ENCODE results near the gene FBXO31. TPM values are rescaled to one million over a fixed set of nuclear protein-coding genes. Genes with fewer than 3 reads are reported as not detected.

FBXO31 gene
- total and polyA plus RNA-seq, 9 of the 15 experiments (the other 6 are each of a cell fraction or from before 2014, with no cell fraction given): 0.18 to 33.3 (median 10.9) TPM

DNA sequence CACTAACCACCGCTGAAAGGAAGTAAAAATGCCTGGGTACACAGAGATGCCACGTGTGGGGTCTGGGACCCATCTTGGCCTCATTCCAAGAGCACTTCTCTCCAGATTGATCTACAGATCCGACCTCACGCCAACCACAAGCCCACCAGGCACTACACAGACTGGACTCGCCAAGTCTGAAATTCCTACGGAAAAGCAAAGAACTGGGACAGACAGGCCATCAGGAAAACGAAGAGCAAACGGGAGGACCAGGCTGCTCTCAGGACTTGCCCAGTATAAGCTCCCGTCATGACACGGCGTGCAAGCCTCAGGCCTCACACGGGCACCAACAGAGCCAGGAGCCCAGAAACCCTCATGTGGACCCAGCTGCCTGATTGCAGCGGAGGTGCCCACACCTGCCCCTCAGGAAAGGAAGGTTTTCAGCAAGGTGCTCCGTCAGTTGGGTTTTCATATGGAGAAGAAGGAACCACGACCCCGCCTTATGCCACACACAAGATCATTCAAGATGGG is 46.3 kb downstream of the FBXO31 start:
- ChIA-PET CTCF (ENCODE audit: low intra/inter-chr PET ratio) (no interaction called here), POLR2A (interaction anchor here (1.1 kb wide), 1 partner anchor 47 kb away, joined by 3 read pairs; no protein-coding TSS in a partner anchor)
- no peak overlapping the region for H2AFZ ChIP-seq (ENCODE audit: low read depth, low read length)
- H3K27ac ChIP-seq (ENCODE audit: extremely low read depth, low read depth, low read length): no peak overlapping the region
- ATAC-seq (no peak), FAIRE-seq (no peak), DNase-seq (ENCODE audit: extremely low read depth in 1 of 4, low spot score in 3 of 4) (no peak)
- H3K4me3 ChIP-seq: no peak overlapping the region
- H3K9me3 ChIP-seq (replicated peaks; ENCODE audit: control insufficient read depth, insufficient read depth, low read depth, low read length): no peaks in the 10 kb centered on the region
- WGBS (ENCODE audit: insufficient coverage, low coverage, missing lambda C conversion rate): 84% methylated on average over 16 of the region's 16 CpGs
- H3K9me1 ChIP-seq (ENCODE audit: control insufficient read depth, insufficient read depth, low read length): no peaks in the 10 kb centered on the region
- H3K27me3 ChIP-seq (ENCODE audit: control insufficient read depth in 2 of 2, insufficient read depth in 2 of 2, low read length in 2 of 2): no peaks in the 10 kb centered on the region
- BruUV-seq (replicated peaks): no TSS peak
- H3K9ac ChIP-seq (ENCODE audit: insufficient read depth in 1 of 2, low read depth in 2 of 2, low read length in 2 of 2): no peak overlapping the region; a peak in 1 of 4 replicates
- H4K20me1 ChIP-seq (replicated peaks; ENCODE audit: control insufficient read depth, insufficient read depth, low read length): peaks cover 4% of the 10 kb centered on the region
- H3K4me1 ChIP-seq (replicated peaks in 1 of 2; ENCODE audit: control insufficient read depth in 2 of 2, insufficient read depth in 2 of 2, low read length in 2 of 2): peaks cover 0 to 8% of the 10 kb centered on the region in 2 experiments; a peak in 1 of 5 replicates
- H3K79me2 ChIP-seq (ENCODE audit: control insufficient read depth, insufficient read depth, low read length): no peaks in the 10 kb centered on the region
- in situ Hi-C loops (cut with MboI) (no loop called here), intact Hi-C loops (cut with micrococcal nuclease) (no loop called here)
- H3K36me3 ChIP-seq (ENCODE audit: control insufficient read depth, insufficient read depth, low read length): peaks cover 68% of the 10 kb centered on the region; the same call in 2 of the 3 replicates
- no peak overlapping the region for H3K4me2 ChIP-seq (ENCODE audit: insufficient read depth, low read length)
- TF ChIP-seq ZNF217 (CRISPR knock-in tag; IDR thresholded peaks at IDR 0.05): no peak
- TF ChIP-seq PCBP2 (IDR thresholded peaks at IDR 0.05; ENCODE audit: low read depth, low read length, poor library complexity, severe bottlenecking): no peak
- TF ChIP-seq U2AF1 (optimal IDR thresholded peaks at IDR 0.05; ENCODE audit: low read depth, low read length): no peak
- TF ChIP-seq ZNF57 (CRISPR knock-in tag; IDR thresholded peaks at IDR 0.05): no peak
- no peak for TF ChIP-seq PRMT5 (CRISPR knock-in tag; IDR thresholded peaks at IDR 0.05)
- TF ChIP-seq, protein P1, sequence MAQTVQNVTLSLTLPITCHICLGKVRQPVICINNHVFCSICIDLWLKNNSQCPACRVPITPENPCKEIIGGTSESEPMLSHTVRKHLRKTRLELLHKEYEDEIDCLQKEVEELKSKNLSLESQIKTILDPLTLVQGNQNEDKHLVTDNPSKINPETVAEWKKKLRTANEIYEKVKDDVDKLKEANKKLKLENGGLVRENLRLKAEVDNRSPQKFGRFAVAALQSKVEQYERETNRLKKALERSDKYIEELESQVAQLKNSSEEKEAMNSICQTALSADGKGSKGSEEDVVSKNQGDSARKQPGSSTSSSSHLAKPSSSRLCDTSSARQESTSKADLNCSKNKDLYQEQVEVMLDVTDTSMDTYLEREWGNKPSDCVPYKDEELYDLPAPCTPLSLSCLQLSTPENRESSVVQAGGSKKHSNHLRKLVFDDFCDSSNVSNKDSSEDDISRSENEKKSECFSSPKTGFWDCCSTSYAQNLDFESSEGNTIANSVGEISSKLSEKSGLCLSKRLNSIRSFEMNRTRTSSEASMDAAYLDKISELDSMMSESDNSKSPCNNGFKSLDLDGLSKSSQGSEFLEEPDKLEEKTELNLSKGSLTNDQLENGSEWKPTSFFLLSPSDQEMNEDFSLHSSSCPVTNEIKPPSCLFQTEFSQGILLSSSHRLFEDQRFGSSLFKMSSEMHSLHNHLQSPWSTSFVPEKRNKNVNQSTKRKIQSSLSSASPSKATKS (CRISPR knock-in tag; IDR thresholded peaks at IDR 0.05): no peak
- TF ChIP-seq, protein P2, sequence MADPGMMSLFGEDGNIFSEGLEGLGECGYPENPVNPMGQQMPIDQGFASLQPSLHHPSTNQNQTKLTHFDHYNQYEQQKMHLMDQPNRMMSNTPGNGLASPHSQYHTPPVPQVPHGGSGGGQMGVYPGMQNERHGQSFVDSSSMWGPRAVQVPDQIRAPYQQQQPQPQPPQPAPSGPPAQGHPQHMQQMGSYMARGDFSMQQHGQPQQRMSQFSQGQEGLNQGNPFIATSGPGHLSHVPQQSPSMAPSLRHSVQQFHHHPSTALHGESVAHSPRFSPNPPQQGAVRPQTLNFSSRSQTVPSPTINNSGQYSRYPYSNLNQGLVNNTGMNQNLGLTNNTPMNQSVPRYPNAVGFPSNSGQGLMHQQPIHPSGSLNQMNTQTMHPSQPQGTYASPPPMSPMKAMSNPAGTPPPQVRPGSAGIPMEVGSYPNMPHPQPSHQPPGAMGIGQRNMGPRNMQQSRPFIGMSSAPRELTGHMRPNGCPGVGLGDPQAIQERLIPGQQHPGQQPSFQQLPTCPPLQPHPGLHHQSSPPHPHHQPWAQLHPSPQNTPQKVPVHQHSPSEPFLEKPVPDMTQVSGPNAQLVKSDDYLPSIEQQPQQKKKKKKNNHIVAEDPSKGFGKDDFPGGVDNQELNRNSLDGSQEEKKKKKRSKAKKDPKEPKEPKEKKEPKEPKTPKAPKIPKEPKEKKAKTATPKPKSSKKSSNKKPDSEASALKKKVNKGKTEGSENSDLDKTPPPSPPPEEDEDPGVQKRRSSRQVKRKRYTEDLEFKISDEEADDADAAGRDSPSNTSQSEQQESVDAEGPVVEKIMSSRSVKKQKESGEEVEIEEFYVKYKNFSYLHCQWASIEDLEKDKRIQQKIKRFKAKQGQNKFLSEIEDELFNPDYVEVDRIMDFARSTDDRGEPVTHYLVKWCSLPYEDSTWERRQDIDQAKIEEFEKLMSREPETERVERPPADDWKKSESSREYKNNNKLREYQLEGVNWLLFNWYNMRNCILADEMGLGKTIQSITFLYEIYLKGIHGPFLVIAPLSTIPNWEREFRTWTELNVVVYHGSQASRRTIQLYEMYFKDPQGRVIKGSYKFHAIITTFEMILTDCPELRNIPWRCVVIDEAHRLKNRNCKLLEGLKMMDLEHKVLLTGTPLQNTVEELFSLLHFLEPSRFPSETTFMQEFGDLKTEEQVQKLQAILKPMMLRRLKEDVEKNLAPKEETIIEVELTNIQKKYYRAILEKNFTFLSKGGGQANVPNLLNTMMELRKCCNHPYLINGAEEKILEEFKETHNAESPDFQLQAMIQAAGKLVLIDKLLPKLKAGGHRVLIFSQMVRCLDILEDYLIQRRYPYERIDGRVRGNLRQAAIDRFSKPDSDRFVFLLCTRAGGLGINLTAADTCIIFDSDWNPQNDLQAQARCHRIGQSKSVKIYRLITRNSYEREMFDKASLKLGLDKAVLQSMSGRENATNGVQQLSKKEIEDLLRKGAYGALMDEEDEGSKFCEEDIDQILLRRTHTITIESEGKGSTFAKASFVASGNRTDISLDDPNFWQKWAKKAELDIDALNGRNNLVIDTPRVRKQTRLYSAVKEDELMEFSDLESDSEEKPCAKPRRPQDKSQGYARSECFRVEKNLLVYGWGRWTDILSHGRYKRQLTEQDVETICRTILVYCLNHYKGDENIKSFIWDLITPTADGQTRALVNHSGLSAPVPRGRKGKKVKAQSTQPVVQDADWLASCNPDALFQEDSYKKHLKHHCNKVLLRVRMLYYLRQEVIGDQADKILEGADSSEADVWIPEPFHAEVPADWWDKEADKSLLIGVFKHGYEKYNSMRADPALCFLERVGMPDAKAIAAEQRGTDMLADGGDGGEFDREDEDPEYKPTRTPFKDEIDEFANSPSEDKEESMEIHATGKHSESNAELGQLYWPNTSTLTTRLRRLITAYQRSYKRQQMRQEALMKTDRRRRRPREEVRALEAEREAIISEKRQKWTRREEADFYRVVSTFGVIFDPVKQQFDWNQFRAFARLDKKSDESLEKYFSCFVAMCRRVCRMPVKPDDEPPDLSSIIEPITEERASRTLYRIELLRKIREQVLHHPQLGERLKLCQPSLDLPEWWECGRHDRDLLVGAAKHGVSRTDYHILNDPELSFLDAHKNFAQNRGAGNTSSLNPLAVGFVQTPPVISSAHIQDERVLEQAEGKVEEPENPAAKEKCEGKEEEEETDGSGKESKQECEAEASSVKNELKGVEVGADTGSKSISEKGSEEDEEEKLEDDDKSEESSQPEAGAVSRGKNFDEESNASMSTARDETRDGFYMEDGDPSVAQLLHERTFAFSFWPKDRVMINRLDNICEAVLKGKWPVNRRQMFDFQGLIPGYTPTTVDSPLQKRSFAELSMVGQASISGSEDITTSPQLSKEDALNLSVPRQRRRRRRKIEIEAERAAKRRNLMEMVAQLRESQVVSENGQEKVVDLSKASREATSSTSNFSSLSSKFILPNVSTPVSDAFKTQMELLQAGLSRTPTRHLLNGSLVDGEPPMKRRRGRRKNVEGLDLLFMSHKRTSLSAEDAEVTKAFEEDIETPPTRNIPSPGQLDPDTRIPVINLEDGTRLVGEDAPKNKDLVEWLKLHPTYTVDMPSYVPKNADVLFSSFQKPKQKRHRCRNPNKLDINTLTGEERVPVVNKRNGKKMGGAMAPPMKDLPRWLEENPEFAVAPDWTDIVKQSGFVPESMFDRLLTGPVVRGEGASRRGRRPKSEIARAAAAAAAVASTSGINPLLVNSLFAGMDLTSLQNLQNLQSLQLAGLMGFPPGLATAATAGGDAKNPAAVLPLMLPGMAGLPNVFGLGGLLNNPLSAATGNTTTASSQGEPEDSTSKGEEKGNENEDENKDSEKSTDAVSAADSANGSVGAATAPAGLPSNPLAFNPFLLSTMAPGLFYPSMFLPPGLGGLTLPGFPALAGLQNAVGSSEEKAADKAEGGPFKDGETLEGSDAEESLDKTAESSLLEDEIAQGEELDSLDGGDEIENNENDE (IDR thresholded peaks at IDR 0.05; ENCODE audit: low read depth, low read length): no peak
- no peak for TF ChIP-seq STAG1 (CRISPR knock-in tag; IDR thresholded peaks at IDR 0.05; ENCODE audit: borderline replicate concordance)

All from K562 (cell line).